Measurements from ENCODE around the gene CLTB.

DNA sequence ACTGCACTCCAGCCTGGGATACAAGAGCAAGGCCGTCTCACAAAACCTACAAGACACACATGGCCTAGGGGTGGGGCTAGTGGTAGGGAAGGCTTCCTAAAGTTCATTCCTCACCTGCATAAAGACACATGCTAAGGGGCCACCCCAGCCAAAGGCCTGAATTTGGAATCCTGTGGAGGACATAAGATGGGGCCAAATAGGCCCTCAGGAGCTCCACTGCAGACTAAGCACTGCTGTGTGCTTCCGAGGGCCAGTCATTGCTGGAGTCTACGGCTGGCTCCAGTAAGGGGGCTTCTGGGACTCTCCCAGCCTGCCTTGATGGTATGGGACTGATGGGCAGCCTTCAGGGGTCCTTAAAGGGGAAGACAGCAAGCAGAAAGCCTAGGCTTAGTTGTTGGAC, 33.6 kb downstream of the CLTB start:
- TF ChIP-seq, protein P1, sequence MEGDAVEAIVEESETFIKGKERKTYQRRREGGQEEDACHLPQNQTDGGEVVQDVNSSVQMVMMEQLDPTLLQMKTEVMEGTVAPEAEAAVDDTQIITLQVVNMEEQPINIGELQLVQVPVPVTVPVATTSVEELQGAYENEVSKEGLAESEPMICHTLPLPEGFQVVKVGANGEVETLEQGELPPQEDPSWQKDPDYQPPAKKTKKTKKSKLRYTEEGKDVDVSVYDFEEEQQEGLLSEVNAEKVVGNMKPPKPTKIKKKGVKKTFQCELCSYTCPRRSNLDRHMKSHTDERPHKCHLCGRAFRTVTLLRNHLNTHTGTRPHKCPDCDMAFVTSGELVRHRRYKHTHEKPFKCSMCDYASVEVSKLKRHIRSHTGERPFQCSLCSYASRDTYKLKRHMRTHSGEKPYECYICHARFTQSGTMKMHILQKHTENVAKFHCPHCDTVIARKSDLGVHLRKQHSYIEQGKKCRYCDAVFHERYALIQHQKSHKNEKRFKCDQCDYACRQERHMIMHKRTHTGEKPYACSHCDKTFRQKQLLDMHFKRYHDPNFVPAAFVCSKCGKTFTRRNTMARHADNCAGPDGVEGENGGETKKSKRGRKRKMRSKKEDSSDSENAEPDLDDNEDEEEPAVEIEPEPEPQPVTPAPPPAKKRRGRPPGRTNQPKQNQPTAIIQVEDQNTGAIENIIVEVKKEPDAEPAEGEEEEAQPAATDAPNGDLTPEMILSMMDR (conservative IDR thresholded peaks at IDR 0.05; ENCODE audit: low read depth, low read length) = no peak
- TF ChIP-seq EZH2phosphoT487 (IDR thresholded peaks at IDR 0.05; ENCODE audit: borderline replicate concordance, low read length) = no peak
